H1 (cell line): ENCODE measurements around the gene RAD51C. TPM values are rescaled to one million over a fixed set of nuclear protein-coding genes. Genes with fewer than 3 reads are reported as not detected.

Experiments used
- CTCF ChIA-PET: fragments of 300-600 bp; sonication (Branson Sonifier 250); formaldehyde crosslinking; loops from one replicate; lab custom pipeline; 2021; ENCODE audit not compliant: partially characterized antibody; lab: Charles Lee
- POLR2A ChIA-PET: fragments of 300-600 bp; sonication (Branson Sonifier 250); formaldehyde crosslinking; loops from one replicate; lab custom pipeline; 2021; ENCODE audit warnings: inconsistent platforms; ENCODE audit not compliant: partially characterized antibody; lab: Charles Lee
- DNase-seq, 2 experiments: peaks; one replicate each; pipeline versions ENCODE4 v3.0.0 to v3.0.0-alpha.2; 2010 to 2022; ENCODE audit warnings: low spot score in 2 of 2, low read depth in 1 of 2, mixed read lengths in 1 of 2
- FAIRE-seq: peaks from 2 replicates; lab custom pipeline; 2011; peaks lifted over from hg19 to GRCh38; lab: Jason Lieb, UNC
- H2AFZ ChIP-seq: 2 replicates; pipeline ENCODE4 v1.8.1; 2012; ENCODE audit warnings: low read length, inconsistent platforms
- H2AK5ac ChIP-seq: 2 replicates; pipeline ENCODE4 v1.6.1; 2013; ENCODE audit warnings: low read depth, low read length
- H2BK120ac ChIP-seq: replicated peaks from 2 replicates; pipeline ENCODE3; 2013; ENCODE audit warnings: low read depth, low read length, inconsistent platforms
- H2BK12ac ChIP-seq: 2 replicates; pipeline ENCODE4 v1.6.1; 2013; ENCODE audit warnings: low read depth, low read length
- H2BK15ac ChIP-seq: 2 replicates; pipeline ENCODE4 v1.6.1; 2013; ENCODE audit warnings: low read length
- H2BK20ac ChIP-seq: 2 replicates; pipeline ENCODE4 v1.6.1; 2013; ENCODE audit warnings: low read length
- H2BK5ac ChIP-seq: 2 replicates; pipeline ENCODE4 v1.6.1; 2013; ENCODE audit warnings: low read depth, low read length
- H3K14ac ChIP-seq: 2 replicates; pipeline ENCODE4 v1.6.1; 2013; ENCODE audit warnings: inconsistent platforms; ENCODE audit not compliant: insufficient read length
- H3K18ac ChIP-seq: 2 replicates; pipeline ENCODE4 v1.6.1; 2013; ENCODE audit warnings: low read length; ENCODE audit errors: extremely low read depth
- H3K23ac ChIP-seq: 2 replicates; pipeline ENCODE4 v1.6.1; 2013; ENCODE audit warnings: inconsistent platforms; ENCODE audit not compliant: insufficient read length
- H3K23me2 ChIP-seq: 2 replicates; pipeline ENCODE4 v1.6.1; 2013; ENCODE audit warnings: low read depth, low read length
- H3K27ac ChIP-seq: 2 replicates; pipeline ENCODE4 v1.6.1; 2011; ENCODE audit warnings: low read depth, low read length, inconsistent platforms
- H3K27me3 ChIP-seq, 4 experiments: replicated peaks in 1 of 4; 1 replicate in 1 of 4; 2 replicates in 3 of 4; pipeline versions ENCODE4 v1.6.1 to v1.8.1; 2011 to 2013; ENCODE audit warnings: low read length in 3 of 4, mild to moderate bottlenecking in 3 of 4, inconsistent platforms in 2 of 4, mixed read lengths in 2 of 4, moderate library complexity in 1 of 4; ENCODE audit not compliant: control insufficient read depth in 3 of 4, insufficient read depth in 3 of 4; ENCODE audit errors: extremely low read depth in 1 of 4
- H3K36me3 ChIP-seq, 4 experiments: 2 replicates each; pipeline versions ENCODE4 v1.6.1 to v1.8.1; 2011 to 2013; ENCODE audit warnings: mild to moderate bottlenecking in 4 of 4, low read length in 3 of 4, moderate library complexity in 2 of 4, control low read depth in 1 of 4, inconsistent platforms in 1 of 4; ENCODE audit not compliant: insufficient read depth in 4 of 4, control insufficient read depth in 2 of 4
- H3K4ac ChIP-seq: replicated peaks from 2 replicates; pipeline ENCODE3; 2013; ENCODE audit warnings: low read length, low read depth, mixed read lengths, inconsistent platforms; ENCODE audit not compliant: insufficient read length
- H3K4me1 ChIP-seq, 4 experiments: replicated peaks in 1 of 4; 1 replicate in 1 of 4; 2 replicates in 3 of 4; pipeline versions ENCODE4 v1.6.1 to v1.8.1; 2011 to 2013; ENCODE audit warnings: low read length in 3 of 4, inconsistent platforms in 2 of 4, mixed read lengths in 1 of 4; ENCODE audit not compliant: insufficient read depth in 4 of 4, control insufficient read depth in 3 of 4
- H3K4me2 ChIP-seq, 2 experiments: 2 replicates each; pipeline versions ENCODE4 v1.6.1 to v1.8.1; 2011 to 2013; ENCODE audit warnings: low read depth in 2 of 2, low read length in 2 of 2, control low read depth in 1 of 2, inconsistent platforms in 1 of 2, mild to moderate bottlenecking in 1 of 2; ENCODE audit not compliant: insufficient read depth in 1 of 2
- H3K4me3 ChIP-seq, 4 experiments: fragments of 200-600, 300-600 bp in 1 of 4; sonication (generic), shearing (Covaris generic), sonication (Bioruptor Twin) in 1 of 4; 2 replicates each; pipeline versions ENCODE4 v1.5.1 to v1.8.1; 2011 to 2016; ENCODE audit warnings: low read length in 4 of 4, low read depth in 3 of 4, control low read depth in 2 of 4, inconsistent platforms in 2 of 4, mild to moderate bottlenecking in 2 of 4, mixed read lengths in 1 of 4, moderate library complexity in 1 of 4; ENCODE audit not compliant: insufficient read depth in 2 of 4; ENCODE audit errors: extremely low read depth in 1 of 4
- H3K56ac ChIP-seq: replicated peaks from 2 replicates; pipeline ENCODE3; 2013; ENCODE audit warnings: low read depth, mild to moderate bottlenecking, mixed read lengths, low read length, inconsistent platforms; ENCODE audit not compliant: insufficient read length
- H3K79me1 ChIP-seq: 2 replicates; pipeline ENCODE4 v1.6.1; 2013; ENCODE audit warnings: low read depth, low read length, control low read depth
- H3K79me2 ChIP-seq, 2 experiments: 2 replicates each; pipeline versions ENCODE4 v1.6.1 to v1.8.1; 2012 to 2013; ENCODE audit warnings: low read length in 2 of 2, mild to moderate bottlenecking in 2 of 2, inconsistent platforms in 1 of 2; ENCODE audit not compliant: insufficient read depth in 2 of 2, control insufficient read depth in 1 of 2
- H3K9ac ChIP-seq, 4 experiments: replicated peaks in 1 of 4; 1 replicate in 1 of 4; 2 replicates in 3 of 4; pipeline versions ENCODE4 v1.6.1 to v1.8.1; 2011 to 2013; ENCODE audit warnings: low read depth in 3 of 4, low read length in 3 of 4, control low read depth in 2 of 4, mild to moderate bottlenecking in 2 of 4, moderate library complexity in 2 of 4, inconsistent platforms in 1 of 4; ENCODE audit errors: extremely low read depth in 1 of 4
- H3K9me3 ChIP-seq, 2 experiments: 2 replicates each; pipeline versions ENCODE4 v1.6.1 to v1.8.1; 2012 to 2013; ENCODE audit warnings: mild to moderate bottlenecking in 2 of 2, moderate library complexity in 2 of 2, control low read depth in 1 of 2, inconsistent platforms in 1 of 2, low read depth in 1 of 2, low read length in 1 of 2, mixed read lengths in 1 of 2; ENCODE audit not compliant: insufficient read depth in 2 of 2
- H4K20me1 ChIP-seq, 2 experiments: replicated peaks in 1 of 2; 2 replicates each; pipeline versions ENCODE3 to v1.8.1; 2011 to 2013; ENCODE audit warnings: inconsistent platforms in 2 of 2, low read length in 2 of 2, mild to moderate bottlenecking in 1 of 2; ENCODE audit not compliant: insufficient read depth in 2 of 2, control insufficient read depth in 1 of 2
- H4K5ac ChIP-seq: 2 replicates; pipeline ENCODE4 v1.6.1; 2013; ENCODE audit warnings: low read length, low read depth, mixed read lengths, inconsistent platforms; ENCODE audit not compliant: insufficient read length
- H4K8ac ChIP-seq: 2 replicates; pipeline ENCODE4 v1.8.0; 2013; ENCODE audit warnings: mild to moderate bottlenecking, moderate library complexity, low read length, inconsistent platforms; ENCODE audit not compliant: insufficient read depth; ENCODE audit errors: extremely low read depth
- H4K91ac ChIP-seq: replicated peaks from 2 replicates; pipeline ENCODE3; 2013; ENCODE audit warnings: low read length, mixed read lengths, inconsistent platforms; ENCODE audit not compliant: insufficient read length
- CTBP2 ChIP-seq: IDR thresholded peaks from 2 replicates; pipeline ENCODE4 v1.7.0; 2011; ENCODE audit warnings: borderline replicate concordance, mild to moderate bottlenecking, moderate library complexity, mixed read lengths, low read length; ENCODE audit not compliant: insufficient read depth, insufficient read length
- HDAC6 ChIP-seq: IDR thresholded peaks from one replicate; pipeline ENCODE4 v1.7.1; 2012; ENCODE audit warnings: low read depth, mild to moderate bottlenecking, inconsistent platforms, low read length, moderate library complexity
- JUN ChIP-seq: IDR thresholded peaks from 2 replicates; pipeline ENCODE4 v1.6.1; 2011; ENCODE audit warnings: low read depth, mild to moderate bottlenecking, improper control_type of control experiment, low read length
- KDM4A ChIP-seq: IDR thresholded peaks from one replicate; pipeline ENCODE4 v1.7.1; 2012; ENCODE audit warnings: low read depth, mild to moderate bottlenecking, moderate library complexity, low read length, inconsistent platforms; ENCODE audit not compliant: severe bottlenecking
- RNF2 ChIP-seq: fragments of 200-900, 300-1000 bp; sonication (generic); IDR thresholded peaks from 2 replicates; pipeline ENCODE4 v1.7.1; 2016; ENCODE audit warnings: borderline replicate concordance, low read depth, mild to moderate bottlenecking, antibody characterized with exemption, low read length; ENCODE audit not compliant: poor library complexity, severe bottlenecking; ENCODE audit errors: missing control alignments
- SAP30 ChIP-seq: fragments of 300-600 bp; sonication (generic); IDR thresholded peaks from 2 replicates; pipeline ENCODE4 v1.7.1; 2012; ENCODE audit warnings: low read length, moderate library complexity, mild to moderate bottlenecking, inconsistent platforms; ENCODE audit not compliant: insufficient read depth, insufficient replicate concordance
- ZNF274 ChIP-seq: IDR thresholded peaks from 2 replicates; pipeline ENCODE4 v1.7.0; 2012; ENCODE audit warnings: low read length, borderline replicate concordance; ENCODE audit errors: extremely low read depth
- WGBS, 2 experiments: shearing (Covaris generic) in 1 of 2; methylation state at CpG; one replicate each; pipeline versions ENCODE4 v1.1.6 to v1.1.7; 2013 to 2015; ENCODE audit warnings: low lambda C conversion rate in 2 of 2, mixed read lengths in 2 of 2, inconsistent platforms in 1 of 2, low coverage in 1 of 2, missing lambda C conversion rate in 1 of 2; ENCODE audit not compliant: insufficient replicate concordance in 2 of 2, insufficient coverage in 1 of 2, insufficient read length in 1 of 2; ENCODE audit errors: extremely low coverage in 1 of 2, missing lambda C conversion rate in 1 of 2; 5-methylcytosine and 5-hydroxymethylcytosine counted together
- polyA plus RNA-seq, 7 experiments: library from polyadenylated mRNA; depleted of rRNA in 3 of 7; stranded (reverse) in 5 of 7; unstranded in 2 of 7; fragments of >200 nt in 5 of 7; fragments of 200-250 nt in 2 of 7; gene quantifications; 1 replicate in 5 of 7; 2 replicates in 1 of 7; 4 replicates in 1 of 7; pipeline versions ENCODE4 v1.2.1 to v1.2.3, GENCODE V29; 2011 to 2013; ENCODE audit warnings: missing spikeins in 2 of 7, mixed read lengths in 2 of 7
- total RNA-seq: library from RNA; stranded (reverse); fragmentation: NEBNext Ultra II Directional; extraction: Animal tissue kit (Norgen Biotek cat#: 25700); gene quantifications from 2 replicates; pipeline ENCODE4 v1.2.1, GENCODE V29; 2021
- TF ChIP-seq, protein P1 (sequence below): IDR thresholded peaks from 2 replicates; pipeline ENCODE4 v1.6.1; 2012; ENCODE audit warnings: low read length, inconsistent platforms
- TF ChIP-seq, protein P2 (sequence below): IDR thresholded peaks from 2 replicates; pipeline ENCODE4 v1.6.1; 2012; ENCODE audit warnings: inconsistent platforms

Gene RAD51C
- total and polyA plus RNA-seq, 2 of the 8 experiments (the other 6 are each of a cell fraction or from before 2014, with no cell fraction given): 10.4 to 21.7 TPM

DNA sequence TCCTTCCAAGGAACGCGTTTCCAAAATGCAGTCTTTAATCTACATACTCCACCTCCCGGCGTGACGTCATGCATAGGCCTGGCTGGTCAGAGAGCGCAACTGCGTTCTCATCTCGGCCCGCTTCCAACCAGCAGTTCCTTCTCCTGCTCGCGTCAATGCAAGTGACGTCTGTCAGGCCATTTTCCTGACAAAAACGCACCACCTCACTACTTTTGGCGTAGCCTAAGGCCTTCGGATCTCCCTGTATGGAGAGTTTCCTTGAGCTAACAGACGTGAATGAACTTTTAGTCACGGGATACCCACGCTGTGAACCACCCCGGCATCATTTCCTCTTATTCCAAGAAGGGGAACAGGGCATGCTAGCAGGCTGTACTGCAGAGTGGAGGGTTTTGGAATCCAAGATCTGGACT is 25.5 kb upstream of the RAD51C start:
- H2BK5ac ChIP-seq: no peak overlapping the region
- H3K14ac ChIP-seq: no peak overlapping the region
- no peak overlapping the region; a peak in 1 of 7 replicates for H3K9ac ChIP-seq
- H4K8ac ChIP-seq: no peak overlapping the region
- H3K27me3 ChIP-seq: no peaks in the 10 kb centered on the region
- no peak overlapping the region for H4K5ac ChIP-seq
- no peaks in the 10 kb centered on the region for H3K79me1 ChIP-seq
- peak overlapping the region; percentile 71; the same call in 1 of the 2 replicates for H2AFZ ChIP-seq
- CTCF ChIA-PET: interaction anchor here (0.8 kb wide), 1 partner anchor 45 kb away, joined by 5 read pairs; no protein-coding TSS in a partner anchor
- no peak overlapping the region for H3K4me2 ChIP-seq
- no peak overlapping the region for H3K27ac ChIP-seq
- no peak for FAIRE-seq
- no peak overlapping the region for H2BK120ac ChIP-seq
- no peak overlapping the region for H4K91ac ChIP-seq
- no peaks in the 10 kb centered on the region for H3K36me3 ChIP-seq
- no peak overlapping the region for H3K56ac ChIP-seq
- no peaks in the 10 kb centered on the region for H3K79me2 ChIP-seq
- no peaks in the 10 kb centered on the region for H3K9me3 ChIP-seq
- no peaks in the 10 kb centered on the region for H4K20me1 ChIP-seq
- no peak for DNase-seq
- WGBS, 2 experiments: 85% methylated on average over 19 of the region's 19 CpGs; no CpG with 5 or more reads in 1 of the 2 experiments
- H3K4me1 ChIP-seq: peaks cover 0 to 4% (median 1%) of the 10 kb centered on the region in 4 experiments; a peak in 2 of 7 replicates
- H2BK15ac ChIP-seq: no peak overlapping the region
- H3K23ac ChIP-seq: no peak overlapping the region
- no peak overlapping the region for H2BK20ac ChIP-seq
- POLR2A ChIA-PET: interaction anchor here (0.7 to 3.3 kb wide), 4 partner anchors 8 to 47 kb away, joined by 3 to 17 read pairs (median 10); no protein-coding TSS in a partner anchor
- no peak overlapping the region for H2BK12ac ChIP-seq
- no peak overlapping the region for H3K18ac ChIP-seq
- no peak overlapping the region for H3K4me3 ChIP-seq
- H3K4ac ChIP-seq: no peak overlapping the region
- H3K23me2 ChIP-seq: no peaks in the 10 kb centered on the region; the same call in 1 of the 2 replicates
- no peak overlapping the region for H2AK5ac ChIP-seq
- TF ChIP-seq, protein P1, sequence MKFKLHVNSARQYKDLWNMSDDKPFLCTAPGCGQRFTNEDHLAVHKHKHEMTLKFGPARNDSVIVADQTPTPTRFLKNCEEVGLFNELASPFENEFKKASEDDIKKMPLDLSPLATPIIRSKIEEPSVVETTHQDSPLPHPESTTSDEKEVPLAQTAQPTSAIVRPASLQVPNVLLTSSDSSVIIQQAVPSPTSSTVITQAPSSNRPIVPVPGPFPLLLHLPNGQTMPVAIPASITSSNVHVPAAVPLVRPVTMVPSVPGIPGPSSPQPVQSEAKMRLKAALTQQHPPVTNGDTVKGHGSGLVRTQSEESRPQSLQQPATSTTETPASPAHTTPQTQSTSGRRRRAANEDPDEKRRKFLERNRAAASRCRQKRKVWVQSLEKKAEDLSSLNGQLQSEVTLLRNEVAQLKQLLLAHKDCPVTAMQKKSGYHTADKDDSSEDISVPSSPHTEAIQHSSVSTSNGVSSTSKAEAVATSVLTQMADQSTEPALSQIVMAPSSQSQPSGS: no peak
- no peak for TF ChIP-seq RNF2
- no peak for TF ChIP-seq KDM4A
- no peak for TF ChIP-seq CTBP2
- no peak for TF ChIP-seq JUN
- TF ChIP-seq, protein P2, sequence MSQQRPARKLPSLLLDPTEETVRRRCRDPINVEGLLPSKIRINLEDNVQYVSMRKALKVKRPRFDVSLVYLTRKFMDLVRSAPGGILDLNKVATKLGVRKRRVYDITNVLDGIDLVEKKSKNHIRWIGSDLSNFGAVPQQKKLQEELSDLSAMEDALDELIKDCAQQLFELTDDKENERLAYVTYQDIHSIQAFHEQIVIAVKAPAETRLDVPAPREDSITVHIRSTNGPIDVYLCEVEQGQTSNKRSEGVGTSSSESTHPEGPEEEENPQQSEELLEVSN: no peak
- TF ChIP-seq ZNF274: no peak
- TF ChIP-seq HDAC6: no peak
- TF ChIP-seq SAP30: no peak
